Endothelial cell of umbilical vein (primary cell): ENCODE data around the gene VDR.

Source experiments
- CTCF ChIP-seq, 2 donors: IDR thresholded peaks; 1 replicate in 1 of 2; 2 replicates in 1 of 2; pipeline ENCODE4 v1.5.1; 2011; ENCODE audit warnings: low read length in 2 of 2, mild to moderate bottlenecking in 2 of 2, moderate library complexity in 2 of 2, control low read depth in 1 of 2, inconsistent platforms in 1 of 2, low read depth in 1 of 2; ENCODE audit not compliant: insufficient read depth in 1 of 2; ENCODE audit errors: extremely low read depth in 1 of 2
- EZH2 ChIP-seq: IDR thresholded peaks from 2 replicates; pipeline ENCODE4 v1.6.1; 2012; ENCODE audit warnings: borderline replicate concordance, low read depth, mild to moderate bottlenecking, moderate library complexity, low read length, inconsistent platforms; ENCODE audit not compliant: severe bottlenecking
- FOS ChIP-seq: IDR thresholded peaks from 2 replicates; pipeline ENCODE4 v1.6.1; 2011; ENCODE audit warnings: mild to moderate bottlenecking, low read length, moderate library complexity, borderline replicate concordance; ENCODE audit not compliant: insufficient read depth
- GATA2 ChIP-seq: IDR thresholded peaks from 2 replicates; pipeline ENCODE4 v1.7.0; 2011; ENCODE audit warnings: low read depth, mild to moderate bottlenecking, moderate library complexity, mixed read lengths, low read length; ENCODE audit not compliant: insufficient read length, insufficient read depth
- JUN ChIP-seq: IDR thresholded peaks from 2 replicates; pipeline ENCODE4 v1.6.1; 2011; ENCODE audit warnings: borderline replicate concordance, low read depth; ENCODE audit not compliant: insufficient read length, insufficient read depth
- MAX ChIP-seq: IDR thresholded peaks from 2 replicates; pipeline ENCODE4 v1.6.1; 2011; ENCODE audit not compliant: insufficient read depth, insufficient read length
- MYC ChIP-seq: IDR thresholded peaks from one replicate; pipeline ENCODE4 v1.6.1; 2011; ENCODE audit warnings: mild to moderate bottlenecking, low read depth, low read length
- POLR2A ChIP-seq: IDR thresholded peaks from 2 replicates; pipeline ENCODE4 v1.6.1; 2012; ENCODE audit warnings: low read depth, mild to moderate bottlenecking, control low read depth, low read length
- POLR2AphosphoS5 ChIP-seq: IDR thresholded peaks from 2 replicates; pipeline ENCODE4 v1.6.1; 2012; ENCODE audit warnings: low read depth, mild to moderate bottlenecking, control low read depth, low read length, moderate library complexity; ENCODE audit not compliant: insufficient read depth

GRCh38 chr12:47885012-47885501, 19.7 kb downstream of the VDR start:
- TF ChIP-seq CTCF (IDR thresholded peaks at IDR 0.05; ENCODE audit: extremely low read depth in 1 of 2, insufficient read depth in 1 of 2, low read depth in 1 of 2, low read length in 2 of 2): no peak
- TF ChIP-seq EZH2: no peak
- TF ChIP-seq POLR2A: no peak
- TF ChIP-seq MAX: no peak
- TF ChIP-seq MYC: no peak
- no peak for TF ChIP-seq POLR2AphosphoS5
- no peak for TF ChIP-seq JUN
- TF ChIP-seq FOS: no peak
- no peak for TF ChIP-seq GATA2
